H1 (cell line): ENCODE results near the gene ARHGAP10. TPM values are rescaled to one million over a fixed set of nuclear protein-coding genes. Genes with fewer than 3 reads are reported as not detected.

Experiments used
- CTCF ChIA-PET: fragments of 300-600 bp; sonication (Branson Sonifier 250); formaldehyde crosslinking; loops from one replicate; lab custom pipeline; 2021; ENCODE audit not compliant: partially characterized antibody; lab: Charles Lee
- POLR2A ChIA-PET: fragments of 300-600 bp; sonication (Branson Sonifier 250); formaldehyde crosslinking; loops from one replicate; lab custom pipeline; 2021; ENCODE audit warnings: inconsistent platforms; ENCODE audit not compliant: partially characterized antibody; lab: Charles Lee
- DNase-seq, 2 experiments: peaks; one replicate each; pipeline versions ENCODE4 v3.0.0 to v3.0.0-alpha.2; 2010 to 2022; ENCODE audit warnings: low spot score in 2 of 2, low read depth in 1 of 2, mixed read lengths in 1 of 2
- FAIRE-seq: peaks from 2 replicates; lab custom pipeline; 2011; peaks lifted over from hg19 to GRCh38; lab: Jason Lieb, UNC
- H2AFZ ChIP-seq: 2 replicates; pipeline ENCODE4 v1.8.1; 2012; ENCODE audit warnings: low read length, inconsistent platforms
- H2AK5ac ChIP-seq: 2 replicates; pipeline ENCODE4 v1.6.1; 2013; ENCODE audit warnings: low read depth, low read length
- H2BK120ac ChIP-seq: replicated peaks from 2 replicates; pipeline ENCODE3; 2013; ENCODE audit warnings: low read depth, low read length, inconsistent platforms
- H2BK12ac ChIP-seq: 2 replicates; pipeline ENCODE4 v1.6.1; 2013; ENCODE audit warnings: low read depth, low read length
- H2BK15ac ChIP-seq: 2 replicates; pipeline ENCODE4 v1.6.1; 2013; ENCODE audit warnings: low read length
- H2BK20ac ChIP-seq: 2 replicates; pipeline ENCODE4 v1.6.1; 2013; ENCODE audit warnings: low read length
- H2BK5ac ChIP-seq: 2 replicates; pipeline ENCODE4 v1.6.1; 2013; ENCODE audit warnings: low read depth, low read length
- H3K14ac ChIP-seq: 2 replicates; pipeline ENCODE4 v1.6.1; 2013; ENCODE audit warnings: inconsistent platforms; ENCODE audit not compliant: insufficient read length
- H3K18ac ChIP-seq: 2 replicates; pipeline ENCODE4 v1.6.1; 2013; ENCODE audit warnings: low read length; ENCODE audit errors: extremely low read depth
- H3K23ac ChIP-seq: 2 replicates; pipeline ENCODE4 v1.6.1; 2013; ENCODE audit warnings: inconsistent platforms; ENCODE audit not compliant: insufficient read length
- H3K23me2 ChIP-seq: 2 replicates; pipeline ENCODE4 v1.6.1; 2013; ENCODE audit warnings: low read depth, low read length
- H3K27ac ChIP-seq: 2 replicates; pipeline ENCODE4 v1.6.1; 2011; ENCODE audit warnings: low read depth, low read length, inconsistent platforms
- H3K27me3 ChIP-seq, 4 experiments: replicated peaks in 1 of 4; 1 replicate in 1 of 4; 2 replicates in 3 of 4; pipeline versions ENCODE4 v1.6.1 to v1.8.1; 2011 to 2013; ENCODE audit warnings: low read length in 3 of 4, mild to moderate bottlenecking in 3 of 4, inconsistent platforms in 2 of 4, mixed read lengths in 2 of 4, moderate library complexity in 1 of 4; ENCODE audit not compliant: control insufficient read depth in 3 of 4, insufficient read depth in 3 of 4; ENCODE audit errors: extremely low read depth in 1 of 4
- H3K36me3 ChIP-seq, 4 experiments: 2 replicates each; pipeline versions ENCODE4 v1.6.1 to v1.8.1; 2011 to 2013; ENCODE audit warnings: mild to moderate bottlenecking in 4 of 4, low read length in 3 of 4, moderate library complexity in 2 of 4, control low read depth in 1 of 4, inconsistent platforms in 1 of 4; ENCODE audit not compliant: insufficient read depth in 4 of 4, control insufficient read depth in 2 of 4
- H3K4ac ChIP-seq: replicated peaks from 2 replicates; pipeline ENCODE3; 2013; ENCODE audit warnings: low read length, low read depth, mixed read lengths, inconsistent platforms; ENCODE audit not compliant: insufficient read length
- H3K4me1 ChIP-seq, 4 experiments: replicated peaks in 1 of 4; 1 replicate in 1 of 4; 2 replicates in 3 of 4; pipeline versions ENCODE4 v1.6.1 to v1.8.1; 2011 to 2013; ENCODE audit warnings: low read length in 3 of 4, inconsistent platforms in 2 of 4, mixed read lengths in 1 of 4; ENCODE audit not compliant: insufficient read depth in 4 of 4, control insufficient read depth in 3 of 4
- H3K4me2 ChIP-seq, 2 experiments: 2 replicates each; pipeline versions ENCODE4 v1.6.1 to v1.8.1; 2011 to 2013; ENCODE audit warnings: low read depth in 2 of 2, low read length in 2 of 2, control low read depth in 1 of 2, inconsistent platforms in 1 of 2, mild to moderate bottlenecking in 1 of 2; ENCODE audit not compliant: insufficient read depth in 1 of 2
- H3K4me3 ChIP-seq, 4 experiments: fragments of 200-600, 300-600 bp in 1 of 4; sonication (generic), shearing (Covaris generic), sonication (Bioruptor Twin) in 1 of 4; 2 replicates each; pipeline versions ENCODE4 v1.5.1 to v1.8.1; 2011 to 2016; ENCODE audit warnings: low read length in 4 of 4, low read depth in 3 of 4, control low read depth in 2 of 4, inconsistent platforms in 2 of 4, mild to moderate bottlenecking in 2 of 4, mixed read lengths in 1 of 4, moderate library complexity in 1 of 4; ENCODE audit not compliant: insufficient read depth in 2 of 4; ENCODE audit errors: extremely low read depth in 1 of 4
- H3K56ac ChIP-seq: replicated peaks from 2 replicates; pipeline ENCODE3; 2013; ENCODE audit warnings: low read depth, mild to moderate bottlenecking, mixed read lengths, low read length, inconsistent platforms; ENCODE audit not compliant: insufficient read length
- H3K79me1 ChIP-seq: 2 replicates; pipeline ENCODE4 v1.6.1; 2013; ENCODE audit warnings: low read depth, low read length, control low read depth
- H3K79me2 ChIP-seq, 2 experiments: 2 replicates each; pipeline versions ENCODE4 v1.6.1 to v1.8.1; 2012 to 2013; ENCODE audit warnings: low read length in 2 of 2, mild to moderate bottlenecking in 2 of 2, inconsistent platforms in 1 of 2; ENCODE audit not compliant: insufficient read depth in 2 of 2, control insufficient read depth in 1 of 2
- H3K9ac ChIP-seq, 4 experiments: replicated peaks in 1 of 4; 1 replicate in 1 of 4; 2 replicates in 3 of 4; pipeline versions ENCODE4 v1.6.1 to v1.8.1; 2011 to 2013; ENCODE audit warnings: low read depth in 3 of 4, low read length in 3 of 4, control low read depth in 2 of 4, mild to moderate bottlenecking in 2 of 4, moderate library complexity in 2 of 4, inconsistent platforms in 1 of 4; ENCODE audit errors: extremely low read depth in 1 of 4
- H3K9me3 ChIP-seq, 2 experiments: 2 replicates each; pipeline versions ENCODE4 v1.6.1 to v1.8.1; 2012 to 2013; ENCODE audit warnings: mild to moderate bottlenecking in 2 of 2, moderate library complexity in 2 of 2, control low read depth in 1 of 2, inconsistent platforms in 1 of 2, low read depth in 1 of 2, low read length in 1 of 2, mixed read lengths in 1 of 2; ENCODE audit not compliant: insufficient read depth in 2 of 2
- H4K20me1 ChIP-seq, 2 experiments: replicated peaks in 1 of 2; 2 replicates each; pipeline versions ENCODE3 to v1.8.1; 2011 to 2013; ENCODE audit warnings: inconsistent platforms in 2 of 2, low read length in 2 of 2, mild to moderate bottlenecking in 1 of 2; ENCODE audit not compliant: insufficient read depth in 2 of 2, control insufficient read depth in 1 of 2
- H4K5ac ChIP-seq: 2 replicates; pipeline ENCODE4 v1.6.1; 2013; ENCODE audit warnings: low read length, low read depth, mixed read lengths, inconsistent platforms; ENCODE audit not compliant: insufficient read length
- H4K8ac ChIP-seq: 2 replicates; pipeline ENCODE4 v1.8.0; 2013; ENCODE audit warnings: mild to moderate bottlenecking, moderate library complexity, low read length, inconsistent platforms; ENCODE audit not compliant: insufficient read depth; ENCODE audit errors: extremely low read depth
- H4K91ac ChIP-seq: replicated peaks from 2 replicates; pipeline ENCODE3; 2013; ENCODE audit warnings: low read length, mixed read lengths, inconsistent platforms; ENCODE audit not compliant: insufficient read length
- BACH1 ChIP-seq: IDR thresholded peaks from 2 replicates; pipeline ENCODE4 v1.6.1; 2012; ENCODE audit warnings: low read length, improper control_type of control experiment
- EGR1 ChIP-seq: IDR thresholded peaks from 2 replicates; pipeline ENCODE4 v1.6.1; 2011; ENCODE audit warnings: low read depth, low read length, borderline replicate concordance
- TEAD4 ChIP-seq: IDR thresholded peaks from 2 replicates; pipeline ENCODE4 v1.6.1; 2012; ENCODE audit warnings: low read depth, low read length, inconsistent platforms, mixed read lengths
- ZNF274 ChIP-seq: IDR thresholded peaks from 2 replicates; pipeline ENCODE4 v1.7.0; 2012; ENCODE audit warnings: low read length, borderline replicate concordance; ENCODE audit errors: extremely low read depth
- WGBS, 2 experiments: shearing (Covaris generic) in 1 of 2; methylation state at CpG; one replicate each; pipeline versions ENCODE4 v1.1.6 to v1.1.7; 2013 to 2015; ENCODE audit warnings: low lambda C conversion rate in 2 of 2, mixed read lengths in 2 of 2, inconsistent platforms in 1 of 2, low coverage in 1 of 2, missing lambda C conversion rate in 1 of 2; ENCODE audit not compliant: insufficient replicate concordance in 2 of 2, insufficient coverage in 1 of 2, insufficient read length in 1 of 2; ENCODE audit errors: extremely low coverage in 1 of 2, missing lambda C conversion rate in 1 of 2; 5-methylcytosine and 5-hydroxymethylcytosine counted together
- polyA plus RNA-seq, 7 experiments: library from polyadenylated mRNA; depleted of rRNA in 3 of 7; stranded (reverse) in 5 of 7; unstranded in 2 of 7; fragments of >200 nt in 5 of 7; fragments of 200-250 nt in 2 of 7; gene quantifications; 1 replicate in 5 of 7; 2 replicates in 1 of 7; 4 replicates in 1 of 7; pipeline versions ENCODE4 v1.2.1 to v1.2.3, GENCODE V29; 2011 to 2013; ENCODE audit warnings: missing spikeins in 2 of 7, mixed read lengths in 2 of 7
- total RNA-seq: library from RNA; stranded (reverse); fragmentation: NEBNext Ultra II Directional; extraction: Animal tissue kit (Norgen Biotek cat#: 25700); gene quantifications from 2 replicates; pipeline ENCODE4 v1.2.1, GENCODE V29; 2021

ARHGAP10 gene
- total and polyA plus RNA-seq, 2 of the 8 experiments (the other 6 are each of a cell fraction or from before 2014, with no cell fraction given) = 3.7 to 6.1 TPM

DNA sequence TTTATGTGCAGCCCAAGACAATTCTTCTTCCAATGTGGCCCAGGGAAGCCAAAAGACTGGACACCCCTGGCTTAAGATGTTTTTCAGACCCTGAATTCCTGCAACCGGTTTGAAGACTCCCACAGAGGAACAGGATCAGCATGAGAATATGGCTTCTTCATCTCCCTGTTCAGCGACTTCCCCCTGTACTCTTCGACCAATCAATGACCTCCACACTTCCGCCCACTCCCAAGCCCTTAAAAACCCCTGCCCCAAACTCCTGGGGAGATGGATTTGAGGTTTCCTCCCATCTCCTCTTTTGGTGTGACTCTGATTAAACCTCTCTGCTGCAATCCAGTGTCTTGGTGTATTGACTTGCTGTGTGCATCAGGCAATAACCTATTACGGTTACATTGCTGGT, 365.9 kb downstream of the ARHGAP10 start:
- Histone ChIP-seq H4K8ac (no peak overlapping the region), H3K9me3 (no peaks in the 10 kb centered on the region), H4K5ac (no peak overlapping the region), H3K27me3 (no peaks in the 10 kb centered on the region), H2BK12ac (no peak overlapping the region), H3K23me2 (no peaks in the 10 kb centered on the region), H2AK5ac (no peak overlapping the region), H3K4me3 (no peak overlapping the region), H3K79me1 (no peaks in the 10 kb centered on the region), H2AFZ (no peak overlapping the region), H3K36me3 (no peaks in the 10 kb centered on the region), H3K27ac (no peak overlapping the region), H3K4me2 (no peak overlapping the region), H3K14ac (no peak overlapping the region), H3K79me2 (no peaks in the 10 kb centered on the region), H2BK120ac (no peak overlapping the region), H3K18ac (no peak overlapping the region), H3K4me1 (peaks cover 0 to 4% (median 0%) of the 10 kb centered on the region in 4 experiments; a peak in 3 of 7 replicates), H3K9ac (no peak overlapping the region), H3K4ac (no peak overlapping the region), H2BK5ac (no peak overlapping the region), H2BK15ac (no peak overlapping the region), H3K23ac (no peak overlapping the region), H4K20me1 (no peaks in the 10 kb centered on the region), H4K91ac (no peak overlapping the region), H3K56ac (no peak overlapping the region), H2BK20ac (no peak overlapping the region)
- FAIRE-seq (peak; percentile 55), DNase-seq (peak in 1 of 2 experiments; percentile 7)
- ChIA-PET CTCF (no interaction called here), POLR2A (no interaction called here)
- 72% methylated on average over 5 of the region's 5 CpGs; no CpG with 5 or more reads in 1 of the 2 experiments for WGBS, 2 experiments
- TF ChIP-seq EGR1 (peak; percentile 70), TEAD4 (no peak), ZNF274 (no peak), BACH1 (no peak)
